Common myeloid progenitor, CD34-positive (primary cell): ENCODE data around the gene GCK.
"Not testable (repeated sequence)": the region's sequence is repeated elsewhere in the genome, so short reads cannot be mapped to it uniquely, and the experiment has no call there.

Experiments used
- CTCF ChIA-PET: fragments of 350-600 bp; sonication (Branson Sonifier 250); formaldehyde crosslinking; loops from one replicate; lab custom pipeline; 2021; ENCODE audit warnings: antibody characterized with exemption; lab: Charles Lee
- POLR2A ChIA-PET: fragments of 350-600 bp; sonication (Branson Sonifier 250); formaldehyde crosslinking; loops from one replicate; lab custom pipeline; 2021; ENCODE audit warnings: antibody characterized with exemption; lab: Charles Lee
- DNase-seq, 3 donors: peaks; one replicate each; pipeline versions ENCODE4 v3.0.0 to v3.0.0-alpha.2; 2013
- H3K27ac ChIP-seq, 2 experiments: 1 replicate in 1 of 2; 2 replicates in 1 of 2; pipeline ENCODE4 v1.7.0; 2013; ENCODE audit warnings: inconsistent platforms in 2 of 2, low read length in 2 of 2, mild to moderate bottlenecking in 2 of 2, low read depth in 1 of 2, moderate library complexity in 1 of 2; ENCODE audit not compliant: severe bottlenecking in 2 of 2, insufficient read depth in 1 of 2, poor library complexity in 1 of 2
- H3K27me3 ChIP-seq, 5 experiments: replicated peaks in 2 of 5; 1 replicate in 3 of 5; 2 replicates in 2 of 5; pipeline versions ENCODE4 v1.6.1 to v1.7.0; 2013; ENCODE audit warnings: low read length in 4 of 5, mild to moderate bottlenecking in 2 of 5, moderate library complexity in 2 of 5, inconsistent platforms in 1 of 5; ENCODE audit not compliant: insufficient read depth in 5 of 5, control insufficient read depth in 4 of 5
- H3K36me3 ChIP-seq, 4 experiments: 1 replicate in 2 of 4; 2 replicates in 2 of 4; pipeline versions ENCODE4 v1.6.1 to v1.7.0; 2013; ENCODE audit warnings: low read length in 3 of 4, control low read depth in 1 of 4, mild to moderate bottlenecking in 1 of 4; ENCODE audit not compliant: control insufficient read depth in 4 of 4, insufficient read depth in 4 of 4
- H3K4me1 ChIP-seq, 4 experiments: 1 replicate in 3 of 4; 2 replicates in 1 of 4; pipeline versions ENCODE4 v1.6.1 to v1.7.1; 2013; ENCODE audit warnings: low read length in 3 of 4, mild to moderate bottlenecking in 3 of 4, control low read depth in 1 of 4, inconsistent platforms in 1 of 4, moderate library complexity in 1 of 4; ENCODE audit not compliant: control insufficient read depth in 4 of 4, insufficient read depth in 4 of 4; ENCODE audit errors: control extremely low read depth in 1 of 4
- H3K4me3 ChIP-seq, 7 experiments: 1 replicate in 4 of 7; 2 replicates in 3 of 7; pipeline versions ENCODE4 v1.5.1 to v1.7.0; 2013; ENCODE audit warnings: mild to moderate bottlenecking in 7 of 7, low read length in 6 of 7, moderate library complexity in 6 of 7, inconsistent platforms in 2 of 7, low read depth in 2 of 7, control low read depth in 1 of 7; ENCODE audit not compliant: insufficient read depth in 4 of 7, control insufficient read depth in 1 of 7; ENCODE audit errors: extremely low read depth in 1 of 7
- H3K9me3 ChIP-seq, 5 experiments: 1 replicate in 4 of 5; 2 replicates in 1 of 5; pipeline versions ENCODE4 v1.6.1 to v1.7.1; 2013; ENCODE audit warnings: low read length in 4 of 5, mild to moderate bottlenecking in 2 of 5, inconsistent platforms in 1 of 5, low read depth in 1 of 5, moderate library complexity in 1 of 5; ENCODE audit not compliant: control insufficient read depth in 4 of 5, insufficient read depth in 2 of 5; ENCODE audit errors: control extremely low read depth in 1 of 5
- WGBS: methylation state at CpG from one replicate; pipeline ENCODE4 v1.1.5; 2013; ENCODE audit not compliant: insufficient coverage; 5-methylcytosine and 5-hydroxymethylcytosine counted together

GCK gene

GRCh38 chr7:44174694-44174948, 14.6 kb downstream of the GCK start:
- H3K4me1 ChIP-seq, H3K4me3 ChIP-seq, H3K36me3 ChIP-seq, H3K9me3 ChIP-seq, H3K27me3 ChIP-seq, DNase-seq, H3K27ac ChIP-seq, CTCF ChIA-PET: not testable (repeated sequence)
- POLR2A ChIA-PET: interaction anchor here (0.8 kb wide), 1 partner anchor 24 kb away, joined by 3 read pairs; no protein-coding TSS in a partner anchor
- 100% methylated on average over 1 of the region's 1 CpG for WGBS

DNA sequence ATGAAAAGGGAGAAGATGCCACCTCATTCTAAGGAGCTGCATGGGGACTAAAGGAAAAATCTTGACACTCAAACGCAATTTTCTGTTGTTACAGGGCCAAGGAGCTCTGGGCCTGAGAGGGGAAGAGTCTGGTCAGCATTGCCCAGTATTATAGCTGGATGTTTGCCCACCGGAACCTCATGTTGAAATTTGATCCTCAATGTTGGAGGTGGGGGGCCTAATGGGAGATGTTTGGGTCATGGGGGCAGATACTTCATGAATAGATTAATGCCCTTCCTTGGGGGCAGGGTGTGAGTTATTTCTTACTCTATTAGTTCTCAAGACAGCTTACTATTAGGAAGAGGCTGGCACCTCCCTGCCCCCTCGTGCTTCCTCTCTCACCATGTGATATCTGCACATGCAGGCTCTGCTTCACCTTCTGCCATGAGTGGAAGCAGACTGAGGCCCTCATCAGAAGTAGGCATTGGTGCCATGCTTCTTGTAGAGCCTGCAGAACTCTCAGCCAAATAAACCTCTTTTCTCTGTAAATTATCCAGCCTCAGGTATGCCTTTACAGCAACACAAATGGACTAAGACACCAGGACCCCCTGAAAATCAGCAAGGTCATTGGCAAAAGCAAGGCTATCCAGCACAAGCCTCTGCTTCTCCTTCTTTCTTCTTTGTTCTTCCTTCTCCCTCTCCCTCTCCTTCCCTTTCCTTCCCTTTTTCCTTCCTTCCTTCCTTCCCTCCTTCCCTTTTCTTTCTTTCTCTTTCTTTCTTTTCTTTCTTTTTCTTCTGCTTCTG, 15.1 kb downstream of the GCK start:
- ChIA-PET CTCF (interaction anchor here (0.6 to 1.3 kb wide), 2 partner anchors 20 to 64 kb away, joined by 3 to 4 read pairs; no protein-coding TSS in a partner anchor), POLR2A (no interaction called here)
- Histone ChIP-seq H3K4me3 (no peak overlapping the region), H3K36me3 (no peaks in the 10 kb centered on the region), H3K4me1 (no peaks in the 10 kb centered on the region), H3K27ac (no peak overlapping the region), H3K27me3 (no peaks in the 10 kb centered on the region), H3K9me3 (peaks cover 0 to 5% (median 0%) of the 10 kb centered on the region in 5 experiments)
- no peak for DNase-seq
- WGBS: 91% methylated on average over 2 of the region's 3 CpGs

GRCh38 chr7:44172803-44173424, 16.3 kb downstream of the GCK start:
- WGBS: 97% methylated on average over 4 of the region's 6 CpGs
- no peak for DNase-seq
- no peaks in the 10 kb centered on the region for H3K36me3 ChIP-seq
- H3K4me3 ChIP-seq: no peak overlapping the region
- H3K4me1 ChIP-seq: peaks cover 0 to 3% (median 0%) of the 10 kb centered on the region in 4 experiments
- no peaks in the 10 kb centered on the region for H3K27me3 ChIP-seq
- peaks cover 0 to 5% (median 0%) of the 10 kb centered on the region in 5 experiments for H3K9me3 ChIP-seq
- ChIA-PET POLR2A (no interaction called here), CTCF (interaction anchor here (1.3 to 1.4 kb wide), 2 partner anchors 21 to 22 kb away, joined by 3 to 4 read pairs; no protein-coding TSS in a partner anchor)
- H3K27ac ChIP-seq: no peak overlapping the region

DNA sequence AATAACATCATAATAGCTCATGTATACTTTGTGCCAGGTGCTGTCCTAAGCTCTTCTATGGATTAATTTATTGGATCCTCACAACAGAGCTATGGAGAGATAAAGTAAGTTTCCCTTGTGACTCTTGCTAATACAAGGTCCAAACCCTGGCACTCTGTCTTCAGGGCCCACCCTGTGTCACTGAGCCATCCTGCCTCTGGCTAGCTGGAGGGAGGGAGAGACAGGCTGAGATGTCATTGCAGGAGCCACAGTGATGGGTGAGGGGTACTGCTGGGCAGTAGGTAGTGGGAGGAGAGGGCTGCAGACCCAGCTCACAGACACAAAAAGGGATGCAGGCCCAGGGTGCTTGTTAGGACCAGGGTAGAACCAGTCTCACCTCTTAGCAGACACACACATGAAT, 16.9 kb downstream of the GCK start:
- Histone ChIP-seq H3K27ac (no peak overlapping the region), H3K4me1 (peaks cover 0 to 6% (median 0%) of the 10 kb centered on the region in 4 experiments), H3K36me3 (no peaks in the 10 kb centered on the region), H3K27me3 (no peaks in the 10 kb centered on the region), H3K4me3 (no peak overlapping the region), H3K9me3 (peaks cover 0 to 5% (median 0%) of the 10 kb centered on the region in 5 experiments)
- DNase-seq: no peak
- POLR2A ChIA-PET: no interaction called here
- CTCF ChIA-PET: interaction anchor here (1.2 to 1.4 kb wide), 2 partner anchors 23 to 25 kb away, joined by 3 to 4 read pairs; no protein-coding TSS in a partner anchor

DNA sequence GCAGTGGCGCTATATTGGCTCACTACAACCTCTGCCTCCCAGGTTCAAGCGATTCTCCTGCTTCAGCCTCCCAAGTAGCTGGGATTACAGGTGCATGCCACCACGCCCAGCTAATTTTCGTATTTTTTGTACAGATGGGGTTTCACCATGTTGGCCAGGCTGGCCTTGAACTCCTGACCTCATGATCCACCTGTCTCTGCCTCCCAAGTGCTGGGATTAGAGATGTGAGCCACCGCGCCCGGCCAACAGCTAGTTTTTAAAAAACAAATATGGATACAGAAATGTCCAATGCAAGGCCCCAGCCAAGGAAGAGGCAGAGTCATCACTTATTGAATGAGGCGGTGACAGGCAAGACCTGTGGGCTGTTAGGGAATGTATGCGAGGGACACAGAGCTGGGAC, 17.3 kb downstream of the GCK start:
- POLR2A ChIA-PET, H3K36me3 ChIP-seq, DNase-seq, H3K4me1 ChIP-seq, H3K27me3 ChIP-seq, H3K9me3 ChIP-seq, H3K4me3 ChIP-seq, H3K27ac ChIP-seq: not testable (repeated sequence)
- CTCF ChIA-PET: interaction anchor here (1.2 to 1.8 kb wide), 3 partner anchors 17 to 25 kb away, joined by 3 to 4 read pairs (median 4); no protein-coding TSS in a partner anchor
- 94% methylated on average over 9 of the region's 9 CpGs for WGBS

- CTCF ChIA-PET: no interaction called here
- H3K9me3 ChIP-seq: peaks cover 1 to 5% (median 4%) of the 10 kb centered on the region in 5 experiments
- peaks cover 0 to 6% (median 0%) of the 10 kb centered on the region in 4 experiments for H3K4me1 ChIP-seq
- no peak overlapping the region for H3K27ac ChIP-seq
- H3K4me3 ChIP-seq: no peak overlapping the region
- POLR2A ChIA-PET: no interaction called here
- peak; percentile 14 to 66 (median 60) for DNase-seq
- no peaks in the 10 kb centered on the region for H3K27me3 ChIP-seq
- no peaks in the 10 kb centered on the region for H3K36me3 ChIP-seq
Observed at GRCh38 chr7:44167920-44168319, 21.3 kb downstream of the GCK start.

GRCh38 chr7:44163591-44163990, 25.6 kb downstream of the GCK start:
- no peak for DNase-seq
- H3K27ac ChIP-seq: no peak overlapping the region

More at GRCh38 chr7:44163591-44163990, 25.6 kb downstream of the GCK start:
- Histone ChIP-seq H3K9me3 (peaks cover 0 to 4% (median 3%) of the 10 kb centered on the region in 5 experiments), H3K27me3 (peaks cover 0 to 2% (median 0%) of the 10 kb centered on the region in 5 experiments), H3K4me1 (peaks cover 0 to 6% (median 0%) of the 10 kb centered on the region in 4 experiments), H3K4me3 (no peak overlapping the region), H3K36me3 (no peaks in the 10 kb centered on the region)
- ChIA-PET CTCF (interaction anchor here (0.9 to 1.1 kb wide), 2 partner anchors 9 to 21 kb away, joined by 3 read pairs; no protein-coding TSS in a partner anchor), POLR2A (interaction anchor here (0.5 to 0.6 kb wide), 2 partner anchors 28 to 91 kb away, joined by 3 to 4 read pairs; no protein-coding TSS in a partner anchor)
- no CpG with 5 or more reads among the region's 1 CpG for WGBS
